Measurements from ENCODE around the gene IGF2BP2. TPM values are rescaled to one million over a fixed set of nuclear protein-coding genes. Genes with fewer than 3 reads are reported as not detected.

Gene IGF2BP2
- total and polyA plus RNA-seq, 2 of the 13 experiments (the other 11 are each of a cell fraction or from before 2014, with no cell fraction given) = 6.5 to 46.0 TPM

GRCh38 chr3:185726254-185726967 is 98.4 kb downstream of the IGF2BP2 start (continued):
- TF ChIP-seq CREB3 (CRISPR knock-in tag; IDR thresholded peaks at IDR 0.05) (no peak), RXRA (CRISPR knock-in tag; IDR thresholded peaks at IDR 0.05) (no peak), ZNF124 (CRISPR knock-in tag; IDR thresholded peaks at IDR 0.05) (no peak), ZFYVE20 (CRISPR knock-in tag; IDR thresholded peaks at IDR 0.05; ENCODE audit: borderline replicate concordance, low read depth) (no peak), AHR (CRISPR knock-in tag; IDR thresholded peaks at IDR 0.05) (no peak), KLF6 (CRISPR knock-in tag; IDR thresholded peaks at IDR 0.05) (no peak), TCF7L2 (IDR thresholded peaks at IDR 0.05; ENCODE audit: low read depth, low read length) (no peak), SRSF1 (optimal IDR thresholded peaks at IDR 0.05; ENCODE audit: low read depth, low read length) (no peak), ZKSCAN5 (CRISPR knock-in tag; IDR thresholded peaks at IDR 0.05) (no peak), SIN3B (IDR thresholded peaks at IDR 0.05; ENCODE audit: low read length) (no peak), ELF3 (CRISPR knock-in tag; IDR thresholded peaks at IDR 0.05) (no peak), NR2F1 (CRISPR knock-in tag; IDR thresholded peaks at IDR 0.05) (no peak), ZNF230 (CRISPR knock-in tag; IDR thresholded peaks at IDR 0.05) (no peak), ZNF790 (CRISPR knock-in tag; IDR thresholded peaks at IDR 0.05; ENCODE audit: borderline replicate concordance) (no peak), RBM22 (optimal IDR thresholded peaks at IDR 0.05; ENCODE audit: low read length) (peak; percentile 30), MXD3 (CRISPR knock-in tag; IDR thresholded peaks at IDR 0.05) (no peak), ZNF331 (CRISPR knock-in tag; IDR thresholded peaks at IDR 0.05) (no peak), ZNF720 (CRISPR knock-in tag; IDR thresholded peaks at IDR 0.05) (no peak), ZSCAN25 (CRISPR knock-in tag; IDR thresholded peaks at IDR 0.05) (no peak), KDM5A (IDR thresholded peaks at IDR 0.05; ENCODE audit: borderline replicate concordance, low read length) (no peak), SRF (IDR thresholded peaks at IDR 0.05; ENCODE audit: low read depth, low read length) (no peak), ATF5 (CRISPR knock-in tag; IDR thresholded peaks at IDR 0.05; ENCODE audit: low read depth) (no peak), SOX13 (IDR thresholded peaks at IDR 0.05) (no peak), SOX13 (CRISPR knock-in tag; conservative IDR thresholded peaks at IDR 0.05 in 1 of 2, IDR thresholded peaks at IDR 0.05 in 1 of 2) (peak in 1 of 2 experiments; percentile 51; a peak in 2 of 4 replicates), CREB1 (IDR thresholded peaks at IDR 0.05) (no peak), CREB1 (CRISPR knock-in tag; IDR thresholded peaks at IDR 0.05) (no peak), SP140L (CRISPR knock-in tag; IDR thresholded peaks at IDR 0.05; ENCODE audit: borderline replicate concordance) (no peak), ZNF556 (CRISPR knock-in tag; IDR thresholded peaks at IDR 0.05; ENCODE audit: borderline replicate concordance) (no peak), ZFX (CRISPR knock-in tag; IDR thresholded peaks at IDR 0.05; ENCODE audit: low read depth) (peak; percentile 39; the same call in 1 of the 2 replicates), STAT5B (CRISPR knock-in tag; IDR thresholded peaks at IDR 0.05) (no peak), TEAD2 (CRISPR knock-in tag; IDR thresholded peaks at IDR 0.05) (no peak)
- TF ChIP-seq, protein P1, sequence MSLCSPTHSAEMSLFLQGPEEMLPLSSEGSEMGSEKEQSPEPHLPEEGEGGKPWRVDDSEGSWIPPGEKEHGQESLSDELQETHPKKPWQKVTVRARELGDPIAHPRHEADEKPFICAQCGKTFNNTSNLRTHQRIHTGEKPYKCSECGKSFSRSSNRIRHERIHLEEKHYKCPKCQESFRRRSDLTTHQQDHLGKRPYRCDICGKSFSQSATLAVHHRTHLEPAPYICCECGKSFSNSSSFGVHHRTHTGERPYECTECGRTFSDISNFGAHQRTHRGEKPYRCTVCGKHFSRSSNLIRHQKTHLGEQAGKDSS (CRISPR knock-in tag; IDR thresholded peaks at IDR 0.05; ENCODE audit: borderline replicate concordance, low read depth) = no peak
